K562 (cell line): ENCODE results near the gene MOB4. TPM values are rescaled to one million over a fixed set of nuclear protein-coding genes. Genes with fewer than 3 reads are reported as not detected.

ENCODE experiments used
- ATAC-seq: fragments of 200-7000 bp; cut with Tn5 transposase; 3 replicates; pipeline ENCODE4 v1.9.1; 2020; ENCODE audit warnings: moderate library complexity
- BruUV-seq: library from RNA; stranded (reverse); fragments of 400-500 nt; replicated peaks from 2 replicates; lab custom pipeline; 2021; lab: Mats Ljungman, UMichigan
- CTCF ChIA-PET: fragments of 300-600 bp; formaldehyde crosslinking; extraction: SDS; loops from one replicate; lab custom pipeline; 2021; ENCODE audit warnings: low intra/inter-chr PET ratio; lab: Yijun Ruan, JAX
- POLR2A ChIA-PET: fragments of 300-600, 350-650 bp; sonication (Branson Sonifier 250); formaldehyde crosslinking; extraction: SDS; loops from one replicate; lab custom pipeline; 2021; ENCODE audit warnings: antibody characterized with exemption, inconsistent platforms; lab: Yijun Ruan, JAX
- DNase-seq, 4 experiments: peaks; one replicate each; pipeline versions ENCODE4 v3.0.0 to v3.0.0-alpha.2; 2011 to 2018; ENCODE audit warnings: low spot score in 3 of 4, mixed read lengths in 3 of 4; ENCODE audit errors: extremely low read depth in 1 of 4
- FAIRE-seq: peaks from 2 replicates; lab custom pipeline; 2011; peaks lifted over from hg19 to GRCh38; lab: Jason Lieb, UNC
- H2AFZ ChIP-seq: 2 replicates; pipeline ENCODE4 v1.6.0; 2011; ENCODE audit warnings: low read depth, low read length, control low read depth, inconsistent platforms
- H3K27ac ChIP-seq: fragments of 200-600 bp; 3 replicates; pipeline ENCODE4 v1.8.0; 2011; ENCODE audit warnings: low read depth, mild to moderate bottlenecking, control low read depth, inconsistent platforms, low read length, moderate library complexity, mixed read lengths; ENCODE audit errors: extremely low read depth
- H3K27me3 ChIP-seq, 2 experiments: fragments of 300-600 bp in 1 of 2; 2 replicates in 1 of 2; 3 replicates in 1 of 2; pipeline versions ENCODE4 v1.6.0 to v1.8.0; 2011; ENCODE audit warnings: inconsistent platforms in 2 of 2, low read length in 2 of 2, mild to moderate bottlenecking in 1 of 2, mixed read lengths in 1 of 2, moderate library complexity in 1 of 2; ENCODE audit not compliant: control insufficient read depth in 2 of 2, insufficient read depth in 2 of 2
- H3K36me3 ChIP-seq: fragments of 300-600 bp; 3 replicates; pipeline ENCODE4 v1.8.0; 2011; ENCODE audit warnings: mild to moderate bottlenecking, low read length, inconsistent platforms; ENCODE audit not compliant: control insufficient read depth, insufficient read depth
- H3K4me1 ChIP-seq, 2 experiments: fragments of 200-600 bp in 1 of 2; replicated peaks in 1 of 2; 2 replicates in 1 of 2; 3 replicates in 1 of 2; pipeline versions ENCODE4 v1.5.1 to v1.8.0; 2011; ENCODE audit warnings: inconsistent platforms in 2 of 2, low read length in 2 of 2, mild to moderate bottlenecking in 1 of 2, mixed read lengths in 1 of 2, moderate library complexity in 1 of 2; ENCODE audit not compliant: control insufficient read depth in 2 of 2, insufficient read depth in 2 of 2
- H3K4me2 ChIP-seq: 2 replicates; pipeline ENCODE4 v1.6.1; 2011; ENCODE audit warnings: low read length, control low read depth, inconsistent platforms, mixed read lengths; ENCODE audit not compliant: insufficient read depth
- H3K4me3 ChIP-seq: fragments of 200-600 bp; sonication (generic), shearing (Covaris generic); 2 replicates; pipeline ENCODE4 v1.5.1; 2016; ENCODE audit warnings: control low read depth, inconsistent platforms
- H3K79me2 ChIP-seq: fragments of 200-600 bp; 3 replicates; pipeline ENCODE4 v1.8.0; 2011; ENCODE audit warnings: low read length, inconsistent platforms; ENCODE audit not compliant: control insufficient read depth, insufficient read depth
- H3K9ac ChIP-seq, 2 experiments: 2 replicates each; pipeline versions ENCODE4 v1.6.0 to v1.6.1; 2011; ENCODE audit warnings: low read depth in 2 of 2, low read length in 2 of 2, control low read depth in 1 of 2, inconsistent platforms in 1 of 2, mild to moderate bottlenecking in 1 of 2, mixed read lengths in 1 of 2; ENCODE audit not compliant: insufficient read depth in 1 of 2
- H3K9me1 ChIP-seq: one replicate; pipeline ENCODE4 v1.6.0; 2011; ENCODE audit warnings: inconsistent platforms, mild to moderate bottlenecking, low read length, moderate library complexity; ENCODE audit not compliant: control insufficient read depth, insufficient read depth
- H3K9me3 ChIP-seq: replicated peaks from 2 replicates; pipeline ENCODE4 v1.5.1; 2011; ENCODE audit warnings: low read depth, low read length, inconsistent platforms; ENCODE audit not compliant: control insufficient read depth, insufficient read depth
- H4K20me1 ChIP-seq: replicated peaks from 2 replicates; pipeline ENCODE4 v1.6.1; 2011; ENCODE audit warnings: low read length, inconsistent platforms, mixed read lengths; ENCODE audit not compliant: control insufficient read depth, insufficient read depth
- BDP1 ChIP-seq: IDR thresholded peaks from 3 replicates; pipeline ENCODE4 v1.6.1; 2011; ENCODE audit not compliant: insufficient read length, insufficient read depth
- CEBPB ChIP-seq: fragments of 450-650 bp; IDR thresholded peaks from 2 replicates; pipeline ENCODE4 v1.6.1; 2016; ENCODE audit warnings: missing genetic modification characterization, missing compliant biosample characterization
- CEBPG ChIP-seq, 3 experiments: fragments of 200-800 bp in 1 of 3; sonication (Bioruptor generic) in 1 of 3; sonication (generic) in 1 of 3; formaldehyde crosslinking in 1 of 3; IDR thresholded peaks in 2 of 3; conservative IDR thresholded peaks in 1 of 3; 2 replicates each; pipeline versions ENCODE4 v1.6.1 to v1.8.0; 2016 to 2022; ENCODE audit warnings: missing compliant biosample characterization in 2 of 3, missing genetic modification characterization in 2 of 3, mild to moderate bottlenecking in 1 of 3, missing genetic modification reagents in 1 of 3
- ILF3 ChIP-seq: fragments of 450-650 bp; IDR thresholded peaks from 2 replicates; pipeline ENCODE4 v1.6.1; 2018; ENCODE audit warnings: antibody characterized with exemption, mild to moderate bottlenecking, moderate library complexity, borderline replicate concordance
- KDM1A ChIP-seq, 2 experiments: fragments of 450-650 bp; IDR thresholded peaks; 2 replicates each; pipeline ENCODE4 v1.6.1; 2016; ENCODE audit warnings: mild to moderate bottlenecking in 2 of 2
- NCOA4 ChIP-seq: fragments of 450-650 bp; IDR thresholded peaks from 2 replicates; pipeline ENCODE4 v1.6.1; 2018; ENCODE audit warnings: mild to moderate bottlenecking; ENCODE audit not compliant: partially characterized antibody
- SRSF9 ChIP-seq: fragments of 200-400 bp; formaldehyde crosslinking; IDR thresholded peaks from 2 replicates; pipeline ENCODE4 v1.6.1; 2017; ENCODE audit warnings: low read depth, low read length, borderline replicate concordance
- VEZF1 ChIP-seq: fragments of 200-800 bp; sonication (Bioruptor generic); IDR thresholded peaks from 2 replicates; pipeline ENCODE4 v1.6.1; 2017; ENCODE audit warnings: missing genetic modification characterization, missing compliant biosample characterization
- ZBTB17 ChIP-seq: fragments of 450-650 bp; formaldehyde crosslinking; IDR thresholded peaks from 2 replicates; pipeline ENCODE4 v1.4.0; 2020; ENCODE audit warnings: mild to moderate bottlenecking
- WGBS: fragments of 100-300 bp; shearing (Covaris generic); methylation state at CpG from one replicate; pipeline ENCODE4 v1.1.6; 2016; ENCODE audit warnings: low coverage, mixed read lengths; ENCODE audit not compliant: insufficient coverage; ENCODE audit errors: missing lambda C conversion rate; 5-methylcytosine and 5-hydroxymethylcytosine counted together
- in situ Hi-C: fragments of 300-500 bp; cut with MboI; formaldehyde crosslinking; loops from 4 replicates; pipeline ENCODE4 v1.15.0; 2018; ENCODE audit warnings: inconsistent platforms, mixed read lengths
- intact Hi-C: fragments of 100-400 bp; cut with micrococcal nuclease; formaldehyde crosslinking; loops from 2 replicates; pipeline ENCODE4 v1.14.2; 2022
- polyA plus RNA-seq, 8 experiments: library from polyadenylated mRNA; depleted of rRNA in 4 of 8; stranded (reverse) in 5 of 8; unstranded in 3 of 8; fragments of >200 nt; fragmentation: Nextera tagmentation in 2 of 8; fragmentation: Illumina TruSeq in 1 of 8; extraction: Ambion mirVana in 2 of 8; extraction: Trizol in 1 of 8; gene quantifications; 2 replicates each; pipeline versions ENCODE4 v1.2.1 to v1.2.3, GENCODE V29; 2011 to 2014; ENCODE audit warnings: inconsistent platforms in 1 of 8, missing spikeins in 1 of 8
- total RNA-seq, 7 experiments: library from RNA; depleted of rRNA in 6 of 7; stranded (reverse); fragments of >200 nt in 6 of 7; fragmentation: Illumina TruSeq in 2 of 7; extraction: Trizol in 2 of 7; gene quantifications; 2 replicates each; pipeline versions ENCODE4 v1.2.1 to v1.2.3, GENCODE V29; 2011 to 2021; ENCODE audit warnings: low replicate concordance in 1 of 7

Gene MOB4
- total and polyA plus RNA-seq, 9 of the 15 experiments (the other 6 are each of a cell fraction or from before 2014, with no cell fraction given): 13.5 to 30.8 (median 22.2) TPM

- TF ChIP-seq VEZF1 (CRISPR knock-in tag) (no peak), KDM1A (IDR thresholded peaks at IDR 0.05) (no peak)
- TF ChIP-seq, all 486 proteins: peak for 0
These were observed 44.3 kb downstream of the MOB4 start (continued) for GRCh38 chr2:197560146-197560665.

GRCh38 chr2:197571627-197572271 is 55.9 kb downstream of the MOB4 start:
- no peak for TF ChIP-seq SRSF9
- TF ChIP-seq NCOA4: no peak
- no peak for TF ChIP-seq ZBTB17 (CRISPR knock-in tag)
- no peak for TF ChIP-seq ILF3
- no peak for TF ChIP-seq BDP1
- TF ChIP-seq CEBPG (CRISPR knock-in tag; IDR thresholded peaks at IDR 0.05): no peak
- TF ChIP-seq CEBPG (tag; conservative IDR thresholded peaks at IDR 0.05 in 1 of 2, IDR thresholded peaks at IDR 0.05 in 1 of 2): peak in 1 of 2 experiments; percentile 18; a peak in 1 of 4 replicates
- TF ChIP-seq CEBPB: 0 out of 2 replicates have a peak, but pooled peaks have one; percentile 10
- TF ChIP-seq, all 486 proteins: peak for 2
- 70% methylated on average over 10 of the region's 10 CpGs for WGBS
- H3K4me1 ChIP-seq: no peaks in the 10 kb centered on the region
- H3K36me3 ChIP-seq: no peaks in the 10 kb centered on the region
- H3K9ac ChIP-seq: no peak overlapping the region
- POLR2A ChIA-PET: no interaction called here
- in situ Hi-C loops: no loop called here
- H3K4me3 ChIP-seq: no peak overlapping the region
- H3K79me2 ChIP-seq: no peaks in the 10 kb centered on the region
- intact Hi-C loops: no loop called here
- H3K27ac ChIP-seq: no peak overlapping the region
- no peaks in the 10 kb centered on the region for H3K27me3 ChIP-seq
- H3K9me1 ChIP-seq: no peaks in the 10 kb centered on the region
- ATAC-seq (no peak), FAIRE-seq (no peak), DNase-seq (no peak)
- no peak overlapping the region for H2AFZ ChIP-seq
- H3K9me3 ChIP-seq: no peaks in the 10 kb centered on the region
- no peak overlapping the region for H3K4me2 ChIP-seq
- no peaks in the 10 kb centered on the region for H4K20me1 ChIP-seq
- BruUV-seq: no TSS peak
- CTCF ChIA-PET: no interaction called here
